HepG2 (cell line): ENCODE data around the gene XXYLT1. TPM values are rescaled to one million over a fixed set of nuclear protein-coding genes. Genes with fewer than 3 reads are reported as not detected.

ENCODE experiments used
- BRF2 ChIP-seq: sonication (generic); formaldehyde crosslinking; IDR thresholded peaks from 2 replicates; pipeline ENCODE4 v1.8.1; 2022; ENCODE audit warnings: mild to moderate bottlenecking, missing genetic modification reagents
- CREM ChIP-seq, 2 experiments: sonication (generic) in 1 of 2; formaldehyde crosslinking in 1 of 2; IDR thresholded peaks; 2 replicates each; pipeline versions ENCODE4 v1.4.0 to v1.6.1; 2016 to 2020; ENCODE audit warnings: antibody characterized with exemption in 1 of 2, mild to moderate bottlenecking in 1 of 2, missing genetic modification reagents in 1 of 2
- MEIS2 ChIP-seq: sonication (generic); formaldehyde crosslinking; IDR thresholded peaks from 2 replicates; pipeline ENCODE4 v1.9.0; 2021; ENCODE audit warnings: mild to moderate bottlenecking, missing genetic modification reagents
- PCBP2 ChIP-seq: fragments of 200-400 bp; formaldehyde crosslinking; optimal IDR thresholded peaks from 2 replicates; pipeline ENCODE3; 2018; ENCODE audit warnings: low read length, low read depth; ENCODE audit not compliant: poor library complexity, severe bottlenecking
- POGZ ChIP-seq: sonication (generic); formaldehyde crosslinking; IDR thresholded peaks from 2 replicates; pipeline ENCODE4 v1.4.0; 2020; ENCODE audit warnings: mild to moderate bottlenecking, missing genetic modification reagents
- SALL1 ChIP-seq: sonication (generic); formaldehyde crosslinking; IDR thresholded peaks from 2 replicates; pipeline ENCODE4 v1.8.0; 2022; ENCODE audit warnings: mild to moderate bottlenecking, missing genetic modification reagents
- SP4 ChIP-seq: sonication (generic); formaldehyde crosslinking; IDR thresholded peaks from 2 replicates; pipeline ENCODE4 v1.8.1; 2023; ENCODE audit warnings: mild to moderate bottlenecking, missing genetic modification reagents
- TERF1 ChIP-seq: sonication (generic); formaldehyde crosslinking; IDR thresholded peaks from 2 replicates; pipeline ENCODE4 v1.8.0; 2022; ENCODE audit warnings: mild to moderate bottlenecking, missing genetic modification reagents, moderate library complexity
- ZNF430 ChIP-seq: sonication (generic); formaldehyde crosslinking; IDR thresholded peaks from 2 replicates; pipeline ENCODE4 v1.9.0; 2021; ENCODE audit warnings: mild to moderate bottlenecking, missing genetic modification reagents
- polyA plus RNA-seq, 8 experiments: library from polyadenylated mRNA; depleted of rRNA in 3 of 8; stranded (reverse) in 7 of 8; unstranded in 1 of 8; fragments of >200 nt; fragmentation: Illumina TruSeq in 4 of 8; extraction: Trizol in 4 of 8; gene quantifications; 2 replicates each; pipeline versions ENCODE4 v1.2.1 to v1.2.3, GENCODE V29; 2011 to 2016; ENCODE audit warnings: low read depth in 4 of 8, missing spikeins in 1 of 8, mixed read lengths in 1 of 8; ENCODE audit not compliant: insufficient read depth in 1 of 8
- total RNA-seq, 5 experiments: library from RNA; depleted of rRNA; stranded (reverse); fragments of >200 nt; fragmentation: Illumina TruSeq; extraction: Trizol; gene quantifications; 2 replicates each; pipeline ENCODE4 v1.2.3, GENCODE V29; 2016; ENCODE audit warnings: low read depth in 1 of 5
- TF ChIP-seq, protein P1 (sequence below): sonication (generic); formaldehyde crosslinking; IDR thresholded peaks from 2 replicates; pipeline ENCODE4 v1.9.0; 2022; ENCODE audit warnings: missing genetic modification reagents, mild to moderate bottlenecking, borderline replicate concordance
- TF ChIP-seq, protein P2 (sequence below): sonication (generic); formaldehyde crosslinking; IDR thresholded peaks from 2 replicates; pipeline ENCODE4 v1.4.0; 2020; ENCODE audit warnings: missing genetic modification reagents
- TF ChIP-seq, protein P3 (sequence below): sonication (generic); formaldehyde crosslinking; IDR thresholded peaks from 2 replicates; pipeline ENCODE4 v1.5.0; 2020; ENCODE audit warnings: missing genetic modification reagents

Gene XXYLT1
- total and polyA plus RNA-seq, 2 of the 13 experiments (the other 11 are each of a cell fraction or from before 2014, with no cell fraction given): 17.7 to 19.0 TPM

- TF ChIP-seq MEIS2 (CRISPR knock-in tag) (peak; percentile 73; the same call in 1 of the 2 replicates), SP4 (CRISPR knock-in tag) (no peak; the same call in 1 of the 2 replicates), SALL1 (CRISPR knock-in tag) (peak; percentile 84), POGZ (CRISPR knock-in tag) (0 out of 2 replicates have a peak, but pooled peaks have one; percentile 55), BRF2 (0 out of 2 replicates have a peak, but pooled peaks have one; percentile 46), TERF1 (CRISPR knock-in tag) (no peak), PCBP2 (no peak), ZNF430 (CRISPR knock-in tag) (0 out of 2 replicates have a peak, but pooled peaks have one; percentile 56), CREM (IDR thresholded peaks at IDR 0.05) (peak; percentile 79), CREM (CRISPR knock-in tag; IDR thresholded peaks at IDR 0.05) (no peak)
- TF ChIP-seq, protein P1, sequence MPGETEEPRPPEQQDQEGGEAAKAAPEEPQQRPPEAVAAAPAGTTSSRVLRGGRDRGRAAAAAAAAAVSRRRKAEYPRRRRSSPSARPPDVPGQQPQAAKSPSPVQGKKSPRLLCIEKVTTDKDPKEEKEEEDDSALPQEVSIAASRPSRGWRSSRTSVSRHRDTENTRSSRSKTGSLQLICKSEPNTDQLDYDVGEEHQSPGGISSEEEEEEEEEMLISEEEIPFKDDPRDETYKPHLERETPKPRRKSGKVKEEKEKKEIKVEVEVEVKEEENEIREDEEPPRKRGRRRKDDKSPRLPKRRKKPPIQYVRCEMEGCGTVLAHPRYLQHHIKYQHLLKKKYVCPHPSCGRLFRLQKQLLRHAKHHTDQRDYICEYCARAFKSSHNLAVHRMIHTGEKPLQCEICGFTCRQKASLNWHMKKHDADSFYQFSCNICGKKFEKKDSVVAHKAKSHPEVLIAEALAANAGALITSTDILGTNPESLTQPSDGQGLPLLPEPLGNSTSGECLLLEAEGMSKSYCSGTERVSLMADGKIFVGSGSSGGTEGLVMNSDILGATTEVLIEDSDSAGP (CRISPR knock-in tag): peak; percentile 84
- TF ChIP-seq, protein P2, sequence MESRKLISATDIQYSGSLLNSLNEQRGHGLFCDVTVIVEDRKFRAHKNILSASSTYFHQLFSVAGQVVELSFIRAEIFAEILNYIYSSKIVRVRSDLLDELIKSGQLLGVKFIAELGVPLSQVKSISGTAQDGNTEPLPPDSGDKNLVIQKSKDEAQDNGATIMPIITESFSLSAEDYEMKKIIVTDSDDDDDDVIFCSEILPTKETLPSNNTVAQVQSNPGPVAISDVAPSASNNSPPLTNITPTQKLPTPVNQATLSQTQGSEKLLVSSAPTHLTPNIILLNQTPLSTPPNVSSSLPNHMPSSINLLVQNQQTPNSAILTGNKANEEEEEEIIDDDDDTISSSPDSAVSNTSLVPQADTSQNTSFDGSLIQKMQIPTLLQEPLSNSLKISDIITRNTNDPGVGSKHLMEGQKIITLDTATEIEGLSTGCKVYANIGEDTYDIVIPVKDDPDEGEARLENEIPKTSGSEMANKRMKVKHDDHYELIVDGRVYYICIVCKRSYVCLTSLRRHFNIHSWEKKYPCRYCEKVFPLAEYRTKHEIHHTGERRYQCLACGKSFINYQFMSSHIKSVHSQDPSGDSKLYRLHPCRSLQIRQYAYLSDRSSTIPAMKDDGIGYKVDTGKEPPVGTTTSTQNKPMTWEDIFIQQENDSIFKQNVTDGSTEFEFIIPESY (CRISPR knock-in tag): peak; percentile 52
- TF ChIP-seq, protein P3, sequence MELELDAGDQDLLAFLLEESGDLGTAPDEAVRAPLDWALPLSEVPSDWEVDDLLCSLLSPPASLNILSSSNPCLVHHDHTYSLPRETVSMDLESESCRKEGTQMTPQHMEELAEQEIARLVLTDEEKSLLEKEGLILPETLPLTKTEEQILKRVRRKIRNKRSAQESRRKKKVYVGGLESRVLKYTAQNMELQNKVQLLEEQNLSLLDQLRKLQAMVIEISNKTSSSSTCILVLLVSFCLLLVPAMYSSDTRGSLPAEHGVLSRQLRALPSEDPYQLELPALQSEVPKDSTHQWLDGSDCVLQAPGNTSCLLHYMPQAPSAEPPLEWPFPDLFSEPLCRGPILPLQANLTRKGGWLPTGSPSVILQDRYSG (CRISPR knock-in tag): 0 out of 2 replicates have a peak, but pooled peaks have one; percentile 26
Measured at GRCh38 chr3:195154793-195155535, 116.0 kb downstream of the XXYLT1 start (continued).
